ENCODE results near the gene RABEPK. TPM values are rescaled to one million over a fixed set of nuclear protein-coding genes. Genes with fewer than 3 reads are reported as not detected.
A peak's percentile ranks its signal among the peaks of the same experiment; 100 is the strongest.

Gene RABEPK
- total RNA-seq, 1 experiment from 2014 or later: 43.6 TPM

- intact Hi-C loops (cut with micrococcal nuclease; ENCODE audit: unreplicated experiment): no loop called here
- no peaks in the 10 kb centered on the region for H3K36me3 ChIP-seq (ENCODE audit: insufficient read depth, low read length, poor library complexity, severe bottlenecking)
- no TSS peak for BruUV-seq (replicated peaks)
- H3K4me1 ChIP-seq (ENCODE audit: insufficient read depth, low read length, poor library complexity, severe bottlenecking): peaks cover 6% of the 10 kb centered on the region
- no peaks in the 10 kb centered on the region for H3K9me3 ChIP-seq (ENCODE audit: low read depth, low read length, poor library complexity, severe bottlenecking)
- H3K4me3 ChIP-seq (ENCODE audit: low read depth, low read length, poor library complexity, severe bottlenecking): no peak overlapping the region
- H3K27ac ChIP-seq (ENCODE audit: low read depth, low read length, poor library complexity, severe bottlenecking): no peak overlapping the region
- H3K27me3 ChIP-seq (replicated peaks; ENCODE audit: insufficient read depth, low read depth, low read length, poor library complexity): no peaks in the 10 kb centered on the region
- no peak for DNase-seq (ENCODE audit: low spot score)
- ChIA-PET POLR2A (ENCODE audit: low non-redundant PET) (no interaction called here), CTCF (interaction anchor here (0.5 kb wide), 1 partner anchor 10 kb away, joined by 3 read pairs; no protein-coding TSS in a partner anchor)
- TF ChIP-seq EZH2 (IDR thresholded peaks at IDR 0.05; ENCODE audit: borderline replicate concordance, low read depth, low read length, poor library complexity, severe bottlenecking): no peak
- TF ChIP-seq, protein P1, sequence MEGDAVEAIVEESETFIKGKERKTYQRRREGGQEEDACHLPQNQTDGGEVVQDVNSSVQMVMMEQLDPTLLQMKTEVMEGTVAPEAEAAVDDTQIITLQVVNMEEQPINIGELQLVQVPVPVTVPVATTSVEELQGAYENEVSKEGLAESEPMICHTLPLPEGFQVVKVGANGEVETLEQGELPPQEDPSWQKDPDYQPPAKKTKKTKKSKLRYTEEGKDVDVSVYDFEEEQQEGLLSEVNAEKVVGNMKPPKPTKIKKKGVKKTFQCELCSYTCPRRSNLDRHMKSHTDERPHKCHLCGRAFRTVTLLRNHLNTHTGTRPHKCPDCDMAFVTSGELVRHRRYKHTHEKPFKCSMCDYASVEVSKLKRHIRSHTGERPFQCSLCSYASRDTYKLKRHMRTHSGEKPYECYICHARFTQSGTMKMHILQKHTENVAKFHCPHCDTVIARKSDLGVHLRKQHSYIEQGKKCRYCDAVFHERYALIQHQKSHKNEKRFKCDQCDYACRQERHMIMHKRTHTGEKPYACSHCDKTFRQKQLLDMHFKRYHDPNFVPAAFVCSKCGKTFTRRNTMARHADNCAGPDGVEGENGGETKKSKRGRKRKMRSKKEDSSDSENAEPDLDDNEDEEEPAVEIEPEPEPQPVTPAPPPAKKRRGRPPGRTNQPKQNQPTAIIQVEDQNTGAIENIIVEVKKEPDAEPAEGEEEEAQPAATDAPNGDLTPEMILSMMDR (conservative IDR thresholded peaks at IDR 0.05; ENCODE audit: low read depth, low read length): no peak
Observed at GRCh38 chr9:125268394-125269013, 68.2 kb downstream of the RABEPK start.

GRCh38 chr9:125269014-125269397 is 68.7 kb downstream of the RABEPK start:
- H3K4me1 ChIP-seq (ENCODE audit: insufficient read depth, low read length, poor library complexity, severe bottlenecking): peaks cover 6% of the 10 kb centered on the region
- no peaks in the 10 kb centered on the region for H3K27me3 ChIP-seq (replicated peaks; ENCODE audit: insufficient read depth, low read depth, low read length, poor library complexity)
- H3K9me3 ChIP-seq (ENCODE audit: low read depth, low read length, poor library complexity, severe bottlenecking): no peaks in the 10 kb centered on the region
- no peak for DNase-seq (ENCODE audit: low spot score)
- BruUV-seq (replicated peaks): no TSS peak
- ChIA-PET CTCF (interaction anchor here (0.5 kb wide), 1 partner anchor 10 kb away, joined by 3 read pairs; no protein-coding TSS in a partner anchor), POLR2A (ENCODE audit: low non-redundant PET) (no interaction called here)
- no peak for TF ChIP-seq EZH2 (IDR thresholded peaks at IDR 0.05; ENCODE audit: borderline replicate concordance, low read depth, low read length, poor library complexity, severe bottlenecking)
- TF ChIP-seq, protein P1 (conservative IDR thresholded peaks at IDR 0.05; ENCODE audit: low read depth, low read length): no peak
- no peaks in the 10 kb centered on the region for H3K36me3 ChIP-seq (ENCODE audit: insufficient read depth, low read length, poor library complexity, severe bottlenecking)
- no peak overlapping the region for H3K27ac ChIP-seq (ENCODE audit: low read depth, low read length, poor library complexity, severe bottlenecking)
- no peak overlapping the region for H3K4me3 ChIP-seq (ENCODE audit: low read depth, low read length, poor library complexity, severe bottlenecking)
- intact Hi-C loops (cut with micrococcal nuclease; ENCODE audit: unreplicated experiment): no loop called here

- TSS peak; percentile 19 for BruUV-seq (replicated peaks)
- H3K9me3 ChIP-seq (ENCODE audit: low read depth, low read length, poor library complexity, severe bottlenecking): no peaks in the 10 kb centered on the region
- no peak for DNase-seq (ENCODE audit: low spot score)
- ChIA-PET POLR2A (ENCODE audit: low non-redundant PET) (no interaction called here), CTCF (no interaction called here)
- no peaks in the 10 kb centered on the region for H3K36me3 ChIP-seq (ENCODE audit: insufficient read depth, low read length, poor library complexity, severe bottlenecking)
- intact Hi-C loops (cut with micrococcal nuclease; ENCODE audit: unreplicated experiment): no loop called here
- no peaks in the 10 kb centered on the region for H3K27me3 ChIP-seq (replicated peaks; ENCODE audit: insufficient read depth, low read depth, low read length, poor library complexity)
- no peak overlapping the region for H3K27ac ChIP-seq (ENCODE audit: low read depth, low read length, poor library complexity, severe bottlenecking)
- H3K4me3 ChIP-seq (ENCODE audit: low read depth, low read length, poor library complexity, severe bottlenecking): no peak overlapping the region
- H3K4me1 ChIP-seq (ENCODE audit: insufficient read depth, low read length, poor library complexity, severe bottlenecking): peaks cover 6% of the 10 kb centered on the region
- TF ChIP-seq, protein P1 (conservative IDR thresholded peaks at IDR 0.05; ENCODE audit: low read depth, low read length): no peak
- TF ChIP-seq EZH2 (IDR thresholded peaks at IDR 0.05; ENCODE audit: borderline replicate concordance, low read depth, low read length, poor library complexity, severe bottlenecking): no peak
Observed at GRCh38 chr9:125271081-125271480, 70.7 kb downstream of the RABEPK start.

Measured in A673 (cell line).